Retinal pigment epithelial cell (primary cell): ENCODE data around the gene WBP2.
"Not testable (repeated sequence)": the region's sequence is repeated elsewhere in the genome, so short reads cannot be mapped to it uniquely, and the experiment has no call there.

Experiments used
- DNase-seq: peaks from one replicate; pipeline ENCODE4 v3.0.0-alpha.2; 2010; ENCODE audit warnings: low read depth
- H3K4me3 ChIP-seq: 2 replicates; pipeline ENCODE4 v1.5.1; 2011; ENCODE audit warnings: mild to moderate bottlenecking, low read length, control low read depth, moderate library complexity
- CTCF ChIP-seq: conservative IDR thresholded peaks from 2 replicates; pipeline ENCODE4 v1.5.1; 2011; ENCODE audit warnings: low read depth, low read length, control low read depth, inconsistent platforms

The WBP2 gene

GRCh38 chr17:75869282-75870141 lies 14.4 kb upstream of the WBP2 start:
- DNase-seq, result no peak
- no peak overlapping the region for H3K4me3 ChIP-seq
- no peak for TF ChIP-seq CTCF

GRCh38 chr17:75868730-75869281 lies 13.7 kb upstream of the WBP2 start:
- not testable (repeated sequence) for H3K4me3 ChIP-seq, DNase-seq

- not testable (repeated sequence) for DNase-seq, H3K4me3 ChIP-seq
Measured at GRCh38 chr17:75865404-75866188, 10.5 kb upstream of the WBP2 start.

- DNase-seq, H3K4me3 ChIP-seq: not testable (repeated sequence)
Measured at GRCh38 chr17:75864887-75865286, 9.8 kb upstream of the WBP2 start.

- TF ChIP-seq CTCF, result no peak
- H3K4me3 ChIP-seq, result no peak overlapping the region
- no peak for DNase-seq
Measured at GRCh38 chr17:75864448-75864871, 9.3 kb upstream of the WBP2 start.

- H3K4me3 ChIP-seq, result no peak overlapping the region
- TF ChIP-seq CTCF, result no peak
- no peak for DNase-seq
Measured at GRCh38 chr17:75861927-75862317, 6.8 kb upstream of the WBP2 start.

GRCh38 chr17:75859358-75859757 lies 4.2 kb upstream of the WBP2 start:
- not testable (repeated sequence) for DNase-seq, H3K4me3 ChIP-seq

GRCh38 chr17:75856062-75856756 lies 1.1 kb upstream of the WBP2 start:
- no peak for DNase-seq
- no peak for TF ChIP-seq CTCF
- peak overlapping the region; percentile 85 for H3K4me3 ChIP-seq
